Measurements from ENCODE around the gene RAB35. TPM values are rescaled to one million over a fixed set of nuclear protein-coding genes. Genes with fewer than 3 reads are reported as not detected.

The RAB35 gene
- total RNA-seq, 1 experiment from 2014 or later: 68.2 TPM

- H3K4me1 Mint-ChIP-seq (ENCODE audit: low read depth, unreplicated experiment): peaks cover 18% of the 10 kb centered on the region
- no peaks in the 10 kb centered on the region for H3K9me3 Mint-ChIP-seq (ENCODE audit: low read depth, unreplicated experiment)
- H3K27me3 Mint-ChIP-seq (ENCODE audit: unreplicated experiment): no peaks in the 10 kb centered on the region
- TF ChIP-seq, protein P1, sequence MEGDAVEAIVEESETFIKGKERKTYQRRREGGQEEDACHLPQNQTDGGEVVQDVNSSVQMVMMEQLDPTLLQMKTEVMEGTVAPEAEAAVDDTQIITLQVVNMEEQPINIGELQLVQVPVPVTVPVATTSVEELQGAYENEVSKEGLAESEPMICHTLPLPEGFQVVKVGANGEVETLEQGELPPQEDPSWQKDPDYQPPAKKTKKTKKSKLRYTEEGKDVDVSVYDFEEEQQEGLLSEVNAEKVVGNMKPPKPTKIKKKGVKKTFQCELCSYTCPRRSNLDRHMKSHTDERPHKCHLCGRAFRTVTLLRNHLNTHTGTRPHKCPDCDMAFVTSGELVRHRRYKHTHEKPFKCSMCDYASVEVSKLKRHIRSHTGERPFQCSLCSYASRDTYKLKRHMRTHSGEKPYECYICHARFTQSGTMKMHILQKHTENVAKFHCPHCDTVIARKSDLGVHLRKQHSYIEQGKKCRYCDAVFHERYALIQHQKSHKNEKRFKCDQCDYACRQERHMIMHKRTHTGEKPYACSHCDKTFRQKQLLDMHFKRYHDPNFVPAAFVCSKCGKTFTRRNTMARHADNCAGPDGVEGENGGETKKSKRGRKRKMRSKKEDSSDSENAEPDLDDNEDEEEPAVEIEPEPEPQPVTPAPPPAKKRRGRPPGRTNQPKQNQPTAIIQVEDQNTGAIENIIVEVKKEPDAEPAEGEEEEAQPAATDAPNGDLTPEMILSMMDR (IDR thresholded peaks at IDR 0.05; ENCODE audit: unreplicated experiment): no peak
- BruUV-seq (replicated peaks): no TSS peak
- no peak for DNase-seq
- no peaks in the 10 kb centered on the region for H3K36me3 Mint-ChIP-seq (ENCODE audit: insufficient read depth, unreplicated experiment)
- no peak overlapping the region for H3K27ac Mint-ChIP-seq (ENCODE audit: unreplicated experiment)
- no peak overlapping the region for H3K4me3 Mint-ChIP-seq (ENCODE audit: low read depth, unreplicated experiment)
- CTCF ChIA-PET: interaction anchor here (0.5 kb wide), 1 partner anchor 1869 kb away, joined by 3 read pairs; no protein-coding TSS in a partner anchor
- intact Hi-C loops (cut with micrococcal nuclease; ENCODE audit: unreplicated experiment): no loop called here
Measured at GRCh38 chr12:120067084-120067869, 49.3 kb downstream of the RAB35 start.

DNA sequence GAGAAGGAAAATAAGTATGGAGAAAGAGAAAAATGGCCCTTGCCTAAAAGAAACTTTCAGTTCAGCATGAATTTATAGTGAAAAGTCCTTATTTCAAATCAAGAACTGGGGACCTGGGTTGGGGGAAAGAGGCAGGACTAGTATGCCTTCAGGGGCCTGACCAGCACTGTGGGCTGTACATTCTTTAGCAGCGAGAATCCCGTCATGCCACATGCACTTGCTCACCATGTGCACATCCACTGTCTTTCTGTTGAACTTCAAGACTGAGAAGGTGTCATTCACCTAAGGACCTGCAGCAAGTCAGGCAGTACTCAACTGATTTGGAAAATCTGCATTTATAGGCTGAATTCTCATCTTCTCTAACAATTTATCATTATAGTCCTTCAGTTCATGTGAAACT lies 50.2 kb downstream of the RAB35 start:
- Mint-ChIP-seq H3K9me3 (ENCODE audit: low read depth, unreplicated experiment) (no peaks in the 10 kb centered on the region), H3K4me1 (ENCODE audit: low read depth, unreplicated experiment) (peaks cover 18% of the 10 kb centered on the region), H3K27me3 (ENCODE audit: unreplicated experiment) (no peaks in the 10 kb centered on the region), H3K27ac (ENCODE audit: unreplicated experiment) (no peak overlapping the region), H3K4me3 (ENCODE audit: low read depth, unreplicated experiment) (no peak overlapping the region), H3K36me3 (ENCODE audit: insufficient read depth, unreplicated experiment) (no peaks in the 10 kb centered on the region)
- TF ChIP-seq, protein P1 (IDR thresholded peaks at IDR 0.05; ENCODE audit: unreplicated experiment): no peak
- CTCF ChIA-PET: no interaction called here
- BruUV-seq (replicated peaks): no TSS peak
- intact Hi-C loops (cut with micrococcal nuclease; ENCODE audit: unreplicated experiment): no loop called here
- no peak for DNase-seq

DNA sequence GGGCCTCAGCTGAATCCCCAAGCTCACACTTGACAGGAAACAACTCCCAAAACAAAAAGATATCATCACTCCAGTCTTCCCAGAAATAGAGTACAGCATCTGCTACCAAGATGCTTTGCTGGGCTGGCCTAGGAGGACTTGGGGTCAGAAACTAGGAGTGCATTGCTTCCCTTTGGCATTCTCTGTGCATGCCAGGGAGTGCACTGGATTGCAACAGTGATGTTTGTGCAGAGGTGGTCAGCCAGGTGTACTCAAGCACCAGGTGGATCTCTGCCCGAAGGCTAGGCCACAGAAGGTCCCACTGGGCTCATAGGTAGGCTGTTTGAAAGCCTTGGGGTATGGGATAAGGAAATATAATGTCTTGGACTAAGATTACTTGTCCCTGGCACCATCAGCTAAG lies 51.1 kb downstream of the RAB35 start:
- H3K4me3 Mint-ChIP-seq (ENCODE audit: low read depth, unreplicated experiment): no peak overlapping the region
- DNase-seq: no peak
- H3K27ac Mint-ChIP-seq (ENCODE audit: unreplicated experiment): no peak overlapping the region
- H3K27me3 Mint-ChIP-seq (ENCODE audit: unreplicated experiment): no peaks in the 10 kb centered on the region
- no peaks in the 10 kb centered on the region for H3K9me3 Mint-ChIP-seq (ENCODE audit: low read depth, unreplicated experiment)
- H3K4me1 Mint-ChIP-seq (ENCODE audit: low read depth, unreplicated experiment): peaks cover 18% of the 10 kb centered on the region
- H3K36me3 Mint-ChIP-seq (ENCODE audit: insufficient read depth, unreplicated experiment): no peaks in the 10 kb centered on the region
- intact Hi-C loops (cut with micrococcal nuclease; ENCODE audit: unreplicated experiment): no loop called here
- BruUV-seq (replicated peaks): no TSS peak
- TF ChIP-seq, protein P1 (IDR thresholded peaks at IDR 0.05; ENCODE audit: unreplicated experiment): no peak
- CTCF ChIA-PET: no interaction called here

DNA sequence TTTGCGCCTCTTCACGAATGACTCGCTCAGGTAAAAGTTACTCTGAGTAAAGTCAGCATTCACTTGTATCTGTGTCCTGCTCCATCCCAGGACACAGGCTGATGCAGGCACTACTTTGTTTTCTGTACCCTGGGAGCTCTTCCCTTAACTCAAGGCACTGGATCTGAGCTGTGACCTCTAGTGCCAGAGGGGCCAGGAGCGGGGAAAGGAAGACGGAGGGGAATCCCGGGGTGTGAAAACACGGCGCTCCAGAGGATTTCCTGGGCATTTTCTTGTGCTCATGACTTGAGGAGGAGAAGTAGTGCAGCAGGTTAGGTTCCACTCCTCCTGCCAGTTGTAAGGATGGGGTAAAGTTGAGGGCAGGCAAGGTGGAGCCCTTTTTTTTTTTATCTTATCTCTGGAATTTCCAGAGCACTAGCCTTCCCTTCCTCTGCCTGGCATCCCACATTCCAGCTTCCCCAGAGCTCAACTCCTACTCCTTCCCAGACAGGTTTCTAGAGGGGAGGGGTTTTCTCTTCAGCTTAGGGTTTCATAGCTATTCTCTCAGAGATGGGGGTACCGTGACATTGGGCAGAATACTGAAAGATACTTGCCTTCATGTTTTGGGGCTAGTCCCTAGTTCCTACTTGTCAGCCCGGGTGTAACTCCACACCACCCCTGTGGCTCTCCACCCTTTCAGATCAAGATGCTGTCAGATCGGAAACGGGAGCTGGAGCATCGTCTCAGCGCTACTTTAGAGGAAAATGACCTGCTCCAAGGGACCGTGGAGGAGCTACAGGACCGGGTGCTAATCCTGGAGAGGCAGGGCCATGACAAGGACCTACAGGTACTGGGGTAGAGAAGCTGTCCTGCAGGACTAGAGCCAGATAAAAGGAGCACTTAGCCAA lies 52.3 kb downstream of the RAB35 start:
- no peak overlapping the region for H3K27ac Mint-ChIP-seq (ENCODE audit: unreplicated experiment)
- no peak overlapping the region for H3K4me3 Mint-ChIP-seq (ENCODE audit: low read depth, unreplicated experiment)
- DNase-seq: no peak
- CTCF ChIA-PET: no interaction called here
- no peaks in the 10 kb centered on the region for H3K36me3 Mint-ChIP-seq (ENCODE audit: insufficient read depth, unreplicated experiment)
- H3K9me3 Mint-ChIP-seq (ENCODE audit: low read depth, unreplicated experiment): no peaks in the 10 kb centered on the region
- TF ChIP-seq, protein P1 (IDR thresholded peaks at IDR 0.05; ENCODE audit: unreplicated experiment): no peak
- BruUV-seq (replicated peaks): no TSS peak
- intact Hi-C loops (cut with micrococcal nuclease; ENCODE audit: unreplicated experiment): no loop called here
- H3K27me3 Mint-ChIP-seq (ENCODE audit: unreplicated experiment): no peaks in the 10 kb centered on the region
- H3K4me1 Mint-ChIP-seq (ENCODE audit: low read depth, unreplicated experiment): peaks cover 18% of the 10 kb centered on the region
